H1 (cell line): Measurements from ENCODE around the gene HSPBAP1. TPM values are rescaled to one million over a fixed set of nuclear protein-coding genes. Genes with fewer than 3 reads are reported as not detected.

ENCODE experiments used
- CTCF ChIA-PET: fragments of 300-600 bp; sonication (Branson Sonifier 250); formaldehyde crosslinking; loops from one replicate; lab custom pipeline; 2021; ENCODE audit not compliant: partially characterized antibody; lab: Charles Lee
- POLR2A ChIA-PET: fragments of 300-600 bp; sonication (Branson Sonifier 250); formaldehyde crosslinking; loops from one replicate; lab custom pipeline; 2021; ENCODE audit warnings: inconsistent platforms; ENCODE audit not compliant: partially characterized antibody; lab: Charles Lee
- DNase-seq, 2 experiments: peaks; one replicate each; pipeline versions ENCODE4 v3.0.0 to v3.0.0-alpha.2; 2010 to 2022; ENCODE audit warnings: low spot score in 2 of 2, low read depth in 1 of 2, mixed read lengths in 1 of 2
- FAIRE-seq: peaks from 2 replicates; lab custom pipeline; 2011; peaks lifted over from hg19 to GRCh38; lab: Jason Lieb, UNC
- H2AFZ ChIP-seq: 2 replicates; pipeline ENCODE4 v1.8.1; 2012; ENCODE audit warnings: low read length, inconsistent platforms
- H2AK5ac ChIP-seq: 2 replicates; pipeline ENCODE4 v1.6.1; 2013; ENCODE audit warnings: low read depth, low read length
- H2BK120ac ChIP-seq: replicated peaks from 2 replicates; pipeline ENCODE3; 2013; ENCODE audit warnings: low read depth, low read length, inconsistent platforms
- H2BK12ac ChIP-seq: 2 replicates; pipeline ENCODE4 v1.6.1; 2013; ENCODE audit warnings: low read depth, low read length
- H2BK15ac ChIP-seq: 2 replicates; pipeline ENCODE4 v1.6.1; 2013; ENCODE audit warnings: low read length
- H2BK20ac ChIP-seq: 2 replicates; pipeline ENCODE4 v1.6.1; 2013; ENCODE audit warnings: low read length
- H2BK5ac ChIP-seq: 2 replicates; pipeline ENCODE4 v1.6.1; 2013; ENCODE audit warnings: low read depth, low read length
- H3K14ac ChIP-seq: 2 replicates; pipeline ENCODE4 v1.6.1; 2013; ENCODE audit warnings: inconsistent platforms; ENCODE audit not compliant: insufficient read length
- H3K18ac ChIP-seq: 2 replicates; pipeline ENCODE4 v1.6.1; 2013; ENCODE audit warnings: low read length; ENCODE audit errors: extremely low read depth
- H3K23ac ChIP-seq: 2 replicates; pipeline ENCODE4 v1.6.1; 2013; ENCODE audit warnings: inconsistent platforms; ENCODE audit not compliant: insufficient read length
- H3K23me2 ChIP-seq: 2 replicates; pipeline ENCODE4 v1.6.1; 2013; ENCODE audit warnings: low read depth, low read length
- H3K27ac ChIP-seq: 2 replicates; pipeline ENCODE4 v1.6.1; 2011; ENCODE audit warnings: low read depth, low read length, inconsistent platforms
- H3K27me3 ChIP-seq, 4 experiments: replicated peaks in 1 of 4; 1 replicate in 1 of 4; 2 replicates in 3 of 4; pipeline versions ENCODE4 v1.6.1 to v1.8.1; 2011 to 2013; ENCODE audit warnings: low read length in 3 of 4, mild to moderate bottlenecking in 3 of 4, inconsistent platforms in 2 of 4, mixed read lengths in 2 of 4, moderate library complexity in 1 of 4; ENCODE audit not compliant: control insufficient read depth in 3 of 4, insufficient read depth in 3 of 4; ENCODE audit errors: extremely low read depth in 1 of 4
- H3K36me3 ChIP-seq, 4 experiments: 2 replicates each; pipeline versions ENCODE4 v1.6.1 to v1.8.1; 2011 to 2013; ENCODE audit warnings: mild to moderate bottlenecking in 4 of 4, low read length in 3 of 4, moderate library complexity in 2 of 4, control low read depth in 1 of 4, inconsistent platforms in 1 of 4; ENCODE audit not compliant: insufficient read depth in 4 of 4, control insufficient read depth in 2 of 4
- H3K4ac ChIP-seq: replicated peaks from 2 replicates; pipeline ENCODE3; 2013; ENCODE audit warnings: low read length, low read depth, mixed read lengths, inconsistent platforms; ENCODE audit not compliant: insufficient read length
- H3K4me1 ChIP-seq, 4 experiments: replicated peaks in 1 of 4; 1 replicate in 1 of 4; 2 replicates in 3 of 4; pipeline versions ENCODE4 v1.6.1 to v1.8.1; 2011 to 2013; ENCODE audit warnings: low read length in 3 of 4, inconsistent platforms in 2 of 4, mixed read lengths in 1 of 4; ENCODE audit not compliant: insufficient read depth in 4 of 4, control insufficient read depth in 3 of 4
- H3K4me2 ChIP-seq, 2 experiments: 2 replicates each; pipeline versions ENCODE4 v1.6.1 to v1.8.1; 2011 to 2013; ENCODE audit warnings: low read depth in 2 of 2, low read length in 2 of 2, control low read depth in 1 of 2, inconsistent platforms in 1 of 2, mild to moderate bottlenecking in 1 of 2; ENCODE audit not compliant: insufficient read depth in 1 of 2
- H3K4me3 ChIP-seq, 4 experiments: fragments of 200-600, 300-600 bp in 1 of 4; sonication (generic), shearing (Covaris generic), sonication (Bioruptor Twin) in 1 of 4; 2 replicates each; pipeline versions ENCODE4 v1.5.1 to v1.8.1; 2011 to 2016; ENCODE audit warnings: low read length in 4 of 4, low read depth in 3 of 4, control low read depth in 2 of 4, inconsistent platforms in 2 of 4, mild to moderate bottlenecking in 2 of 4, mixed read lengths in 1 of 4, moderate library complexity in 1 of 4; ENCODE audit not compliant: insufficient read depth in 2 of 4; ENCODE audit errors: extremely low read depth in 1 of 4
- H3K56ac ChIP-seq: replicated peaks from 2 replicates; pipeline ENCODE3; 2013; ENCODE audit warnings: low read depth, mild to moderate bottlenecking, mixed read lengths, low read length, inconsistent platforms; ENCODE audit not compliant: insufficient read length
- H3K79me1 ChIP-seq: 2 replicates; pipeline ENCODE4 v1.6.1; 2013; ENCODE audit warnings: low read depth, low read length, control low read depth
- H3K79me2 ChIP-seq, 2 experiments: 2 replicates each; pipeline versions ENCODE4 v1.6.1 to v1.8.1; 2012 to 2013; ENCODE audit warnings: low read length in 2 of 2, mild to moderate bottlenecking in 2 of 2, inconsistent platforms in 1 of 2; ENCODE audit not compliant: insufficient read depth in 2 of 2, control insufficient read depth in 1 of 2
- H3K9ac ChIP-seq, 4 experiments: replicated peaks in 1 of 4; 1 replicate in 1 of 4; 2 replicates in 3 of 4; pipeline versions ENCODE4 v1.6.1 to v1.8.1; 2011 to 2013; ENCODE audit warnings: low read depth in 3 of 4, low read length in 3 of 4, control low read depth in 2 of 4, mild to moderate bottlenecking in 2 of 4, moderate library complexity in 2 of 4, inconsistent platforms in 1 of 4; ENCODE audit errors: extremely low read depth in 1 of 4
- H3K9me3 ChIP-seq, 2 experiments: 2 replicates each; pipeline versions ENCODE4 v1.6.1 to v1.8.1; 2012 to 2013; ENCODE audit warnings: mild to moderate bottlenecking in 2 of 2, moderate library complexity in 2 of 2, control low read depth in 1 of 2, inconsistent platforms in 1 of 2, low read depth in 1 of 2, low read length in 1 of 2, mixed read lengths in 1 of 2; ENCODE audit not compliant: insufficient read depth in 2 of 2
- H4K20me1 ChIP-seq, 2 experiments: replicated peaks in 1 of 2; 2 replicates each; pipeline versions ENCODE3 to v1.8.1; 2011 to 2013; ENCODE audit warnings: inconsistent platforms in 2 of 2, low read length in 2 of 2, mild to moderate bottlenecking in 1 of 2; ENCODE audit not compliant: insufficient read depth in 2 of 2, control insufficient read depth in 1 of 2
- H4K5ac ChIP-seq: 2 replicates; pipeline ENCODE4 v1.6.1; 2013; ENCODE audit warnings: low read length, low read depth, mixed read lengths, inconsistent platforms; ENCODE audit not compliant: insufficient read length
- H4K8ac ChIP-seq: 2 replicates; pipeline ENCODE4 v1.8.0; 2013; ENCODE audit warnings: mild to moderate bottlenecking, moderate library complexity, low read length, inconsistent platforms; ENCODE audit not compliant: insufficient read depth; ENCODE audit errors: extremely low read depth
- H4K91ac ChIP-seq: replicated peaks from 2 replicates; pipeline ENCODE3; 2013; ENCODE audit warnings: low read length, mixed read lengths, inconsistent platforms; ENCODE audit not compliant: insufficient read length
- BRCA1 ChIP-seq: IDR thresholded peaks from 2 replicates; pipeline ENCODE4 v1.6.1; 2012; ENCODE audit warnings: low read depth, low read length, improper control_type of control experiment
- CHD1 ChIP-seq: IDR thresholded peaks from 2 replicates; pipeline ENCODE4 v1.6.1; 2012; ENCODE audit warnings: low read depth, low read length, improper control_type of control experiment
- GTF2F1 ChIP-seq: IDR thresholded peaks from 2 replicates; pipeline ENCODE4 v1.6.1; 2012; ENCODE audit warnings: low read depth, low read length, improper control_type of control experiment, borderline replicate concordance
- POU5F1 ChIP-seq: IDR thresholded peaks from 2 replicates; pipeline ENCODE4 v1.6.1; 2011; ENCODE audit warnings: low read depth, mild to moderate bottlenecking, low read length, moderate library complexity
- RAD21 ChIP-seq, 2 experiments: IDR thresholded peaks in 1 of 2; conservative IDR thresholded peaks in 1 of 2; 2 replicates each; pipeline ENCODE4 v1.6.1; 2011; ENCODE audit warnings: low read depth in 2 of 2, low read length in 2 of 2, improper control_type of control experiment in 1 of 2, inconsistent platforms in 1 of 2, mild to moderate bottlenecking in 1 of 2, moderate library complexity in 1 of 2
- RFX5 ChIP-seq: IDR thresholded peaks from 2 replicates; pipeline ENCODE4 v1.6.1; 2011; ENCODE audit warnings: low read depth, low read length, improper control_type of control experiment, borderline replicate concordance
- RXRA ChIP-seq: IDR thresholded peaks from 2 replicates; pipeline ENCODE4 v1.6.1; 2011; ENCODE audit warnings: low read depth, mild to moderate bottlenecking, low read length, moderate library complexity; ENCODE audit not compliant: insufficient read depth
- TBP ChIP-seq: IDR thresholded peaks from 2 replicates; pipeline ENCODE4 v1.6.1; 2011; ENCODE audit warnings: low read depth, low read length, improper control_type of control experiment
- YY1 ChIP-seq: IDR thresholded peaks from 2 replicates; pipeline ENCODE4 v1.6.1; 2011; ENCODE audit warnings: low read depth, mild to moderate bottlenecking, low read length
- WGBS, 2 experiments: shearing (Covaris generic) in 1 of 2; methylation state at CpG; one replicate each; pipeline versions ENCODE4 v1.1.6 to v1.1.7; 2013 to 2015; ENCODE audit warnings: low lambda C conversion rate in 2 of 2, mixed read lengths in 2 of 2, inconsistent platforms in 1 of 2, low coverage in 1 of 2, missing lambda C conversion rate in 1 of 2; ENCODE audit not compliant: insufficient replicate concordance in 2 of 2, insufficient coverage in 1 of 2, insufficient read length in 1 of 2; ENCODE audit errors: extremely low coverage in 1 of 2, missing lambda C conversion rate in 1 of 2; 5-methylcytosine and 5-hydroxymethylcytosine counted together
- polyA plus RNA-seq, 7 experiments: library from polyadenylated mRNA; depleted of rRNA in 3 of 7; stranded (reverse) in 5 of 7; unstranded in 2 of 7; fragments of >200 nt in 5 of 7; fragments of 200-250 nt in 2 of 7; gene quantifications; 1 replicate in 5 of 7; 2 replicates in 1 of 7; 4 replicates in 1 of 7; pipeline versions ENCODE4 v1.2.1 to v1.2.3, GENCODE V29; 2011 to 2013; ENCODE audit warnings: missing spikeins in 2 of 7, mixed read lengths in 2 of 7
- total RNA-seq: library from RNA; stranded (reverse); fragmentation: NEBNext Ultra II Directional; extraction: Animal tissue kit (Norgen Biotek cat#: 25700); gene quantifications from 2 replicates; pipeline ENCODE4 v1.2.1, GENCODE V29; 2021
- TF ChIP-seq, protein P1 (sequence below): IDR thresholded peaks from 2 replicates; pipeline ENCODE4 v1.6.1; 2012; ENCODE audit warnings: inconsistent platforms
- TF ChIP-seq, protein P2 (sequence below): IDR thresholded peaks from 2 replicates; pipeline ENCODE4 v1.6.1; 2011; ENCODE audit warnings: low read length, improper control_type of control experiment
- TF ChIP-seq, protein P3 (sequence below): IDR thresholded peaks from 2 replicates; pipeline ENCODE4 v1.6.1; 2011; ENCODE audit warnings: low read depth, mild to moderate bottlenecking, low read length; ENCODE audit not compliant: insufficient read depth

The HSPBAP1 gene
- total and polyA plus RNA-seq, 2 of the 8 experiments (the other 6 are each of a cell fraction or from before 2014, with no cell fraction given), result 7.5 to 8.3 TPM

GRCh38 chr3:122714273-122714672 is 79.4 kb downstream of the HSPBAP1 start:
- H2AK5ac ChIP-seq, result no peak overlapping the region
- no peak overlapping the region for H3K56ac ChIP-seq
- H2BK12ac ChIP-seq, result no peak overlapping the region
- H3K9me3 ChIP-seq, result no peaks in the 10 kb centered on the region
- 90% methylated on average over 3 of the region's 3 CpGs; no CpG with 5 or more reads in 1 of the 2 experiments for WGBS, 2 experiments
- no peaks in the 10 kb centered on the region for H3K23me2 ChIP-seq
- no peaks in the 10 kb centered on the region for H3K79me2 ChIP-seq
- H2BK5ac ChIP-seq, result no peak overlapping the region
- H2BK15ac ChIP-seq, result no peak overlapping the region
- H4K20me1 ChIP-seq, result no peaks in the 10 kb centered on the region
- H3K36me3 ChIP-seq, result peaks cover 7 to 18% (median 11%) of the 10 kb centered on the region in 4 experiments; a peak in 6 of 8 replicates
- H3K4me2 ChIP-seq, result no peak overlapping the region
- H3K23ac ChIP-seq, result no peak overlapping the region
- H2AFZ ChIP-seq, result no peak overlapping the region
- no peaks in the 10 kb centered on the region for H3K4me1 ChIP-seq
- H3K4me3 ChIP-seq, result no peak overlapping the region
- no peaks in the 10 kb centered on the region for H3K79me1 ChIP-seq
- FAIRE-seq (no peak), DNase-seq (no peak)
- no peaks in the 10 kb centered on the region for H3K27me3 ChIP-seq
- ChIA-PET CTCF (no interaction called here), POLR2A (no interaction called here)
- no peak overlapping the region for H3K14ac ChIP-seq
- H3K9ac ChIP-seq, result no peak overlapping the region
- no peak overlapping the region for H4K5ac ChIP-seq
- no peak overlapping the region for H2BK20ac ChIP-seq
- no peak overlapping the region for H4K8ac ChIP-seq
- H3K4ac ChIP-seq, result no peak overlapping the region
- no peak overlapping the region for H2BK120ac ChIP-seq
- no peak overlapping the region for H3K18ac ChIP-seq
- no peak overlapping the region for H3K27ac ChIP-seq
- H4K91ac ChIP-seq, result no peak overlapping the region
- no peak for TF ChIP-seq CHD1
- TF ChIP-seq, protein P1, sequence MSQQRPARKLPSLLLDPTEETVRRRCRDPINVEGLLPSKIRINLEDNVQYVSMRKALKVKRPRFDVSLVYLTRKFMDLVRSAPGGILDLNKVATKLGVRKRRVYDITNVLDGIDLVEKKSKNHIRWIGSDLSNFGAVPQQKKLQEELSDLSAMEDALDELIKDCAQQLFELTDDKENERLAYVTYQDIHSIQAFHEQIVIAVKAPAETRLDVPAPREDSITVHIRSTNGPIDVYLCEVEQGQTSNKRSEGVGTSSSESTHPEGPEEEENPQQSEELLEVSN, result no peak
- no peak for TF ChIP-seq RXRA
- TF ChIP-seq, protein P2, sequence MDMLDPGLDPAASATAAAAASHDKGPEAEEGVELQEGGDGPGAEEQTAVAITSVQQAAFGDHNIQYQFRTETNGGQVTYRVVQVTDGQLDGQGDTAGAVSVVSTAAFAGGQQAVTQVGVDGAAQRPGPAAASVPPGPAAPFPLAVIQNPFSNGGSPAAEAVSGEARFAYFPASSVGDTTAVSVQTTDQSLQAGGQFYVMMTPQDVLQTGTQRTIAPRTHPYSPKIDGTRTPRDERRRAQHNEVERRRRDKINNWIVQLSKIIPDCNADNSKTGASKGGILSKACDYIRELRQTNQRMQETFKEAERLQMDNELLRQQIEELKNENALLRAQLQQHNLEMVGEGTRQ, result no peak
- TF ChIP-seq RFX5, result no peak
- TF ChIP-seq RAD21 (IDR thresholded peaks at IDR 0.05 in 1 of 2, conservative IDR thresholded peaks at IDR 0.05 in 1 of 2; ENCODE audit: low read depth in 2 of 2, low read length in 2 of 2), result no peak
- TF ChIP-seq GTF2F1, result no peak
- no peak for TF ChIP-seq POU5F1
- TF ChIP-seq BRCA1, result no peak
- no peak for TF ChIP-seq TBP
- no peak for TF ChIP-seq YY1
- TF ChIP-seq, protein P3, sequence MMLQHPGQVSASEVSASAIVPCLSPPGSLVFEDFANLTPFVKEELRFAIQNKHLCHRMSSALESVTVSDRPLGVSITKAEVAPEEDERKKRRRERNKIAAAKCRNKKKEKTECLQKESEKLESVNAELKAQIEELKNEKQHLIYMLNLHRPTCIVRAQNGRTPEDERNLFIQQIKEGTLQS, result no peak
